HEK293 (cell line): Measurements from ENCODE around the gene NFKBIE.

ENCODE experiments used
- CTCF ChIA-PET: fragments of 350-600 bp; formaldehyde crosslinking; extraction: SDS; loops from one replicate; lab custom pipeline; 2021; ENCODE audit warnings: antibody characterized with exemption; lab: Yijun Ruan, JAX
- POLR2A ChIA-PET: fragments of 300-600 bp; formaldehyde crosslinking; extraction: SDS; loops from one replicate; lab custom pipeline; 2020; ENCODE audit warnings: antibody characterized with exemption, inconsistent platforms; lab: Yijun Ruan, JAX
- H3K27ac ChIP-seq: fragments of 200-500 bp; sonication (Bioruptor generic); 2 replicates; pipeline ENCODE4 v1.5.1; 2014; ENCODE audit warnings: low read depth, low read length, control low read depth, inconsistent platforms; ENCODE audit errors: extremely low read depth
- H3K36me3 ChIP-seq, 2 experiments: fragments of 200-500 bp in 1 of 2; sonication (Bioruptor generic) in 1 of 2; 1 replicate in 1 of 2; 2 replicates in 1 of 2; pipeline ENCODE4 v1.5.1; 2014 to 2017; ENCODE audit warnings: inconsistent platforms in 2 of 2, low read length in 2 of 2; ENCODE audit not compliant: control insufficient read depth in 2 of 2, insufficient read depth in 1 of 2
- H3K4me1 ChIP-seq: fragments of 200-500 bp; sonication (Bioruptor generic); 2 replicates; pipeline ENCODE4 v1.5.1; 2014; ENCODE audit warnings: mild to moderate bottlenecking, low read length, inconsistent platforms; ENCODE audit not compliant: control insufficient read depth, insufficient read depth
- H3K4me3 ChIP-seq: 2 replicates; pipeline ENCODE4 v1.5.1; 2011; ENCODE audit warnings: low read depth, mild to moderate bottlenecking, control low read depth, low read length, moderate library complexity
- H3K9me3 ChIP-seq: fragments of 200-500 bp; sonication (Bioruptor generic); 2 replicates; pipeline ENCODE4 v1.5.1; 2014; ENCODE audit warnings: low read depth, low read length, inconsistent platforms; ENCODE audit not compliant: control insufficient read depth, insufficient read depth
- BCL11A ChIP-seq: fragments of 450-650 bp; formaldehyde crosslinking; IDR thresholded peaks from 2 replicates; pipeline ENCODE4 v1.5.1; 2016; ENCODE audit warnings: low read depth, missing biosample characterization, missing genetic modification characterization
- GLIS1 ChIP-seq: fragments of 450-650 bp; formaldehyde crosslinking; IDR thresholded peaks from 2 replicates; pipeline ENCODE4 v1.5.1; 2016; ENCODE audit warnings: missing biosample characterization, missing genetic modification characterization
- MZF1 ChIP-seq: fragments of 450-650 bp; formaldehyde crosslinking; IDR thresholded peaks from 2 replicates; pipeline ENCODE4 v1.5.1; 2017; ENCODE audit warnings: missing biosample characterization, missing genetic modification characterization, borderline replicate concordance
- PRDM1 ChIP-seq: fragments of 450-650 bp; formaldehyde crosslinking; IDR thresholded peaks from 2 replicates; pipeline ENCODE4; 2016; ENCODE audit warnings: missing biosample characterization, missing genetic modification characterization
- SP2 ChIP-seq: fragments of 450-650 bp; formaldehyde crosslinking; IDR thresholded peaks from 2 replicates; pipeline ENCODE4 v1.5.1; 2016; ENCODE audit warnings: missing biosample characterization, missing genetic modification characterization
- TRIM28 ChIP-seq: IDR thresholded peaks from 2 replicates; pipeline ENCODE4 v1.6.1; 2011; ENCODE audit warnings: low read length, control low read depth, borderline replicate concordance
- ZIC2 ChIP-seq: fragments of 450-650 bp; formaldehyde crosslinking; IDR thresholded peaks from 2 replicates; pipeline ENCODE4 v1.5.1; 2016; ENCODE audit warnings: missing biosample characterization, missing genetic modification characterization
- ZNF302 ChIP-seq: fragments of 450-650 bp; formaldehyde crosslinking; IDR thresholded peaks from 2 replicates; pipeline ENCODE4 v1.5.1; 2016; ENCODE audit warnings: missing biosample characterization, missing genetic modification characterization, low read depth
- ZNF335 ChIP-seq: fragments of 450-650 bp; formaldehyde crosslinking; conservative IDR thresholded peaks from 2 replicates; pipeline ENCODE4 v1.5.1; 2016; ENCODE audit warnings: missing biosample characterization, missing genetic modification characterization
- ZNF426 ChIP-seq: fragments of 450-650 bp; formaldehyde crosslinking; IDR thresholded peaks from 2 replicates; pipeline ENCODE4 v1.5.1; 2017; ENCODE audit warnings: missing biosample characterization, missing genetic modification characterization, mild to moderate bottlenecking, inconsistent platforms, moderate library complexity
- ZNF548 ChIP-seq: fragments of 450-650 bp; formaldehyde crosslinking; IDR thresholded peaks from 2 replicates; pipeline ENCODE4 v1.5.1; 2016; ENCODE audit warnings: missing biosample characterization, missing genetic modification characterization
- ZNF549 ChIP-seq: fragments of 450-650 bp; IDR thresholded peaks from 2 replicates; pipeline ENCODE4 v1.5.1; 2018; ENCODE audit warnings: missing biosample characterization, missing genetic modification characterization, mild to moderate bottlenecking, inconsistent platforms, moderate library complexity
- ZNF621 ChIP-seq: fragments of 450-650 bp; formaldehyde crosslinking; IDR thresholded peaks from 2 replicates; pipeline ENCODE4 v1.5.1; 2017; ENCODE audit warnings: missing biosample characterization, missing genetic modification characterization
- ZNF624 ChIP-seq: fragments of 450-650 bp; formaldehyde crosslinking; IDR thresholded peaks from 2 replicates; pipeline ENCODE4 v1.5.1; 2017; ENCODE audit warnings: missing biosample characterization, missing genetic modification characterization
- ZNF658 ChIP-seq: fragments of 450-650 bp; formaldehyde crosslinking; IDR thresholded peaks from 2 replicates; pipeline ENCODE4; 2016; ENCODE audit warnings: missing biosample characterization, missing genetic modification characterization
- TF ChIP-seq, protein P1 (sequence below): fragments of 450-650 bp; formaldehyde crosslinking; IDR thresholded peaks from 2 replicates; pipeline ENCODE4 v1.5.1; 2016; ENCODE audit warnings: missing biosample characterization, missing genetic modification characterization
- TF ChIP-seq, protein P2 (sequence below): fragments of 450-650 bp; formaldehyde crosslinking; IDR thresholded peaks from 2 replicates; pipeline ENCODE4 v1.5.1; 2017; ENCODE audit warnings: missing biosample characterization, missing genetic modification characterization
- TF ChIP-seq, protein P3 (sequence below): fragments of 450-650 bp; formaldehyde crosslinking; IDR thresholded peaks from 2 replicates; pipeline ENCODE4 v1.5.1; 2016; ENCODE audit warnings: missing biosample characterization, missing genetic modification characterization

The NFKBIE gene

DNA sequence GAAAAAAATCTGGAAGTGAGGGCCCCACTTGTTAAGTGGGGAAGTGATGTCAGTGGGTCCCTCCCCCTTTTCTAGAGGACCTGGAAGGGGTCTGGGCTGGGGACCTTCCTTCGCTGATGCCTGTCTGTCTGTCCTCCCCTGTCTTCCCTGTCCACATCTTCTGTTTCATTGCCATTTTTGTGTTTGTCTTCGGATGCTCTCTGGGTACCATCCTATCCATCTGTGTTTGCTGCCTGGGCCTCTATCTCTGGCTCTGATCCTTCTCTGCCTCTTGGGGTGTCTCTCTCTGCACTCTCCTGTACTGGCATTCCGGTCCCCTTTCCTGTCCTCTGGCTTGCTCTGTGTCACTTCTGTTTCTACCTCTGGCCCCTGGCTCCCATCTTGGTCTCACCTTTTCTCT lies 7.2 kb upstream of the NFKBIE start:
- peak; percentile 68 for TF ChIP-seq ZNF335
- TF ChIP-seq PRDM1 (tag by site-specific recombination) = no peak
- Histone ChIP-seq H3K9me3 (no peaks in the 10 kb centered on the region), H3K4me1 (no peaks in the 10 kb centered on the region), H3K36me3 (no peaks in the 10 kb centered on the region), H3K27ac (no peak overlapping the region), H3K4me3 (no peak overlapping the region)
- POLR2A ChIA-PET = no interaction called here
- CTCF ChIA-PET = interaction anchor here (0.6 to 7.2 kb wide), 4 partner anchors 17 to 63 kb away, joined by 3 to 208 read pairs (median 5); partner anchors contain the start of gene AARS2

DNA sequence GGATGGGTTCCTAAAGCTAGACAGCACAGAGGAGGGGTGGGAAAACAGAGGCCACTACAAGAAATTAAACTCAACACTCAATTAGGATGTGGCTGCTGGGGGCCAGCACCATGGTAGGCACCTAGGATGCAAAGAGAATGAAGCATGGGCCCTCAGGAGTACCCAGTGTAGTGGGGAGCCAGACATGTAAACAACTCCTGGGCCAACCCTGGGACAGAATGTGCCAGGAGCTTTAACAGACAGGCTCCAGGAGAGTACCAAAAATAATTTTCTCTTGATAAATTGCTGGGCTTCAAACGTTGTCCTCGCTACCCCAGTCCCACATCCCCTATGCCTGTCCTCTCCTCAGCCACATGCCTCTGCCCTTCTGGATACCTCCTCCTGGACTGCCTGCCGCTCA lies 6.6 kb upstream of the NFKBIE start:
- Histone ChIP-seq H3K4me3 (no peak overlapping the region), H3K9me3 (no peaks in the 10 kb centered on the region), H3K27ac (no peak overlapping the region), H3K4me1 (no peaks in the 10 kb centered on the region), H3K36me3 (no peaks in the 10 kb centered on the region)
- no peak for TF ChIP-seq ZNF426
- peak; percentile 49; the same call in 1 of the 2 replicates for TF ChIP-seq GLIS1 (tag by site-specific recombination)
- POLR2A ChIA-PET = no interaction called here
- CTCF ChIA-PET = interaction anchor here (0.6 to 7.2 kb wide), 5 partner anchors 16 to 64 kb away, joined by 3 to 208 read pairs (median 4); partner anchors contain the start of gene AARS2

DNA sequence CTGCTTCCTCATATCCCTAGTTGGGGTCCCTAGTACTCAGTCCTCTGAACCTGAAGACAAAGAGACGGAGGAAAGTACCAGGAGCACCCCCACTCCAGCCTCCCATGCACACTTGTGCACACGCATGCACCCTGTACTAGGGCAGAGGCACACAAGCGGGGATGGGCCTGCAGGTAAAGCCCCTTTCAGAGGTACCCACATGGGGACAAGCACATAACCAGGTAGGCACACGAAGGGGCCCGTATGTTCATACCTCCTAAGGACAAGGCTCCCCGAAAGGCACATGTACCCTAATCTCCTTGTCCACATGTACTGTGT lies 6.0 kb upstream of the NFKBIE start:
- 0 out of 2 replicates have a peak, but pooled peaks have one; percentile 2 for TF ChIP-seq ZNF335
- TF ChIP-seq, protein P1, sequence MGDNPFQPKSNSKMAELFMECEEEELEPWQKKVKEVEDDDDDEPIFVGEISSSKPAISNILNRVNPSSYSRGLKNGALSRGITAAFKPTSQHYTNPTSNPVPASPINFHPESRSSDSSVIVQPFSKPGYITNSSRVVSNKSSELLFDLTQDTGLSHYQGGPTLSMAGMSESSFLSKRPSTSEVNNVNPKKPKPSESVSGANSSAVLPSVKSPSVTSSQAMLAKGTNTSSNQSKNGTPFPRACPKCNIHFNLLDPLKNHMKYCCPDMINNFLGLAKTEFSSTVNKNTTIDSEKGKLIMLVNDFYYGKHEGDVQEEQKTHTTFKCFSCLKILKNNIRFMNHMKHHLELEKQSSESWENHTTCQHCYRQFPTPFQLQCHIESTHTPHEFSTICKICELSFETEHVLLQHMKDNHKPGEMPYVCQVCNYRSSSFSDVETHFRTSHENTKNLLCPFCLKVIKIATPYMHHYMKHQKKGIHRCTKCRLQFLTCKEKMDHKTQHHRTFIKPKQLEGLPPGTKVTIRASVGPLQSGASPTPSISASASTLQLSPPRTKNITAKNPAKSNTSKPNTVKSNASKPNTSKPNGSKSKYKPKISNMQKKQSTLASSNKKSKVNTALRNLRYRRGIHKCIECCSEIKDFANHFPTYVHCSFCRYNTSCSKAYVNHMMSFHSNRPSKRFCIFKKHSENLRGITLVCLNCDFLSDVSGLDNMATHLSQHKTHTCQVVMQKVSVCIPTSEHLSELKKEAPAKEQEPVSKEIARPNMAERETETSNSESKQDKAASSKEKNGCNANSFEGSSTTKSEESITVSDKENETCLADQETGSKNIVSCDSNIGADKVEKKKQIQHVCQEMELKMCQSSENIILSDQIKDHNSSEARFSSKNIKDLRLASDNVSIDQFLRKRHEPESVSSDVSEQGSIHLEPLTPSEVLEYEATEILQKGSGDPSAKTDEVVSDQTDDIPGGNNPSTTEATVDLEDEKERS (tag by site-specific recombination) = no peak
- no peak for TF ChIP-seq ZNF549 (tag by site-specific recombination)
- no peak for TF ChIP-seq ZNF621
- ChIA-PET POLR2A (interaction anchor here (1.9 kb wide), 1 partner anchor 25 kb away, joined by 8 read pairs; the partner anchor contains the start of gene HSP90AB1), CTCF (interaction anchor here (0.6 to 7.2 kb wide), 5 partner anchors 34 to 405 kb away, joined by 3 to 208 read pairs (median 4); partner anchors contain the start of gene AARS2)
- no peak overlapping the region for H3K4me3 ChIP-seq
- no peaks in the 10 kb centered on the region for H3K36me3 ChIP-seq
- no peaks in the 10 kb centered on the region for H3K4me1 ChIP-seq
- no peaks in the 10 kb centered on the region for H3K9me3 ChIP-seq
- no peak overlapping the region for H3K27ac ChIP-seq

DNA sequence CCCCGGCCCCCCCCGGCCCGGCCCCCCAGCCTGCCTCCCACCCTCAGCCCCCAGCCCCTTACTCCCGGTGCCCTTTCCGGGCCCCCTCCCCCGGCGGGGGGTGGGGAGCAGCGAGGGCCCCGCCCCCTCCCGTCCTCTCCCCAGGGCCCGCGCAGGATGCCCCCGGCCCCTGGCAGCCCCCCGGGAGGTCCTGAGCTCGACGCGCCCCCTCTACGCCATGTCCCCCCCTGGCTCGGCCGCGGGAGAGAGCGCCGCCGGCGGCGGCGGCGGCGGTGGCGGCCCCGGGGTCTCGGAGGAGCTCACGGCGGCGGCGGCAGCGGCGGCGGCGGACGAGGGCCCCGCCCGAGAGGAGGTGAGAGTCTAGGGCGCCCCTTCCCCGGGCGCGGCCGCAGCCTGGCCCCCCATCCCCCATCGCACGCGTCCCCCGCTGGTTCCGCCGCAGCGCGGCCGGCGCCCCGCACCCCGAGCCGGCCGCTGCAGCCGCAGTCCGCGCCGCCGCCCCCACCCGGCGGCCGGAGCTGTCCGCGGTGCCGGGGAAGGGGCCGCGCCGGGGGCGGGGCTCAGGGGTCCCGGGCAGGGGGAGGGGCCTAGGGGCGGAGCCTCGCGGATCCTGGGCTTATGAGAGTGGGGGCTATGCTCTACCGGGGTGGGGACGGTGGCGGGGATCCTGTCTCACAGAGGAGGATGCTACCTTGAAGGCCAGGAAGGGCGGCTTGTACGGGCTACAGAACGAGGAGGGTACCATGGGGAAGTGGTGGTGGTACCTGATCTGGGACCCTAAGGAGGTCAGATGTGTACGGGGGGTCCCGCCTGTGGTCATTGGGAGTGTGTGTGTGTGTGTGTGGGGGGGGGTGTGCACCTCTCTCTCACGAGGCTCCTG lies 5.4 kb upstream of the NFKBIE start:
- no peak overlapping the region for H3K27ac ChIP-seq
- ChIA-PET POLR2A (interaction anchor here (1.4 to 1.9 kb wide), 2 partner anchors 24 to 47 kb away, joined by 3 to 8 read pairs; partner anchors contain the start of gene HSP90AB1), CTCF (interaction anchor here (0.6 to 7.2 kb wide), 7 partner anchors 8 to 404 kb away, joined by 3 to 208 read pairs (median 32); partner anchors contain the start of gene AARS2)
- H3K4me3 ChIP-seq = peak overlapping the region; percentile 33
- H3K9me3 ChIP-seq = no peaks in the 10 kb centered on the region
- H3K4me1 ChIP-seq = no peaks in the 10 kb centered on the region
- H3K36me3 ChIP-seq = no peaks in the 10 kb centered on the region
- TF ChIP-seq ZNF624 (tag by site-specific recombination) = no peak
- no peak for TF ChIP-seq ZNF548 (tag by site-specific recombination)
- TF ChIP-seq ZNF302 (tag by site-specific recombination) = no peak
- TF ChIP-seq TRIM28 = no peak
- TF ChIP-seq BCL11A (tag by site-specific recombination) = no peak
- no peak for TF ChIP-seq ZIC2
- TF ChIP-seq, protein P2, sequence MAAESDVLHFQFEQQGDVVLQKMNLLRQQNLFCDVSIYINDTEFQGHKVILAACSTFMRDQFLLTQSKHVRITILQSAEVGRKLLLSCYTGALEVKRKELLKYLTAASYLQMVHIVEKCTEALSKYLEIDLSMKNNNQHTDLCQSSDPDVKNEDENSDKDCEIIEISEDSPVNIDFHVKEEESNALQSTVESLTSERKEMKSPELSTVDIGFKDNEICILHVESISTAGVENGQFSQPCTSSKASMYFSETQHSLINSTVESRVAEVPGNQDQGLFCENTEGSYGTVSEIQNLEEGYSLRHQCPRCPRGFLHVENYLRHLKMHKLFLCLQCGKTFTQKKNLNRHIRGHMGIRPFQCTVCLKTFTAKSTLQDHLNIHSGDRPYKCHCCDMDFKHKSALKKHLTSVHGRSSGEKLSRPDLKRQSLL = no peak
- TF ChIP-seq SP2 = peak; percentile 31; the same call in 1 of the 2 replicates
- TF ChIP-seq ZNF658 (tag by site-specific recombination) = no peak
- peak; percentile 41; the same call in 1 of the 2 replicates for TF ChIP-seq ZNF335
- TF ChIP-seq, protein P3, sequence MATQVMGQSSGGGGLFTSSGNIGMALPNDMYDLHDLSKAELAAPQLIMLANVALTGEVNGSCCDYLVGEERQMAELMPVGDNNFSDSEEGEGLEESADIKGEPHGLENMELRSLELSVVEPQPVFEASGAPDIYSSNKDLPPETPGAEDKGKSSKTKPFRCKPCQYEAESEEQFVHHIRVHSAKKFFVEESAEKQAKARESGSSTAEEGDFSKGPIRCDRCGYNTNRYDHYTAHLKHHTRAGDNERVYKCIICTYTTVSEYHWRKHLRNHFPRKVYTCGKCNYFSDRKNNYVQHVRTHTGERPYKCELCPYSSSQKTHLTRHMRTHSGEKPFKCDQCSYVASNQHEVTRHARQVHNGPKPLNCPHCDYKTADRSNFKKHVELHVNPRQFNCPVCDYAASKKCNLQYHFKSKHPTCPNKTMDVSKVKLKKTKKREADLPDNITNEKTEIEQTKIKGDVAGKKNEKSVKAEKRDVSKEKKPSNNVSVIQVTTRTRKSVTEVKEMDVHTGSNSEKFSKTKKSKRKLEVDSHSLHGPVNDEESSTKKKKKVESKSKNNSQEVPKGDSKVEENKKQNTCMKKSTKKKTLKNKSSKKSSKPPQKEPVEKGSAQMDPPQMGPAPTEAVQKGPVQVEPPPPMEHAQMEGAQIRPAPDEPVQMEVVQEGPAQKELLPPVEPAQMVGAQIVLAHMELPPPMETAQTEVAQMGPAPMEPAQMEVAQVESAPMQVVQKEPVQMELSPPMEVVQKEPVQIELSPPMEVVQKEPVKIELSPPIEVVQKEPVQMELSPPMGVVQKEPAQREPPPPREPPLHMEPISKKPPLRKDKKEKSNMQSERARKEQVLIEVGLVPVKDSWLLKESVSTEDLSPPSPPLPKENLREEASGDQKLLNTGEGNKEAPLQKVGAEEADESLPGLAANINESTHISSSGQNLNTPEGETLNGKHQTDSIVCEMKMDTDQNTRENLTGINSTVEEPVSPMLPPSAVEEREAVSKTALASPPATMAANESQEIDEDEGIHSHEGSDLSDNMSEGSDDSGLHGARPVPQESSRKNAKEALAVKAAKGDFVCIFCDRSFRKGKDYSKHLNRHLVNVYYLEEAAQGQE (tag by site-specific recombination) = peak; percentile 68
- TF ChIP-seq MZF1 (tag by site-specific recombination) = no peak
